Right ventricle myocardium superior (tissue), 1 donor: ENCODE data around the gene ARHGEF37. TPM values are rescaled to one million over a fixed set of nuclear protein-coding genes. Genes with fewer than 3 reads are reported as not detected.
"Not testable (repeated sequence)": the region's sequence is repeated elsewhere in the genome, so short reads cannot be mapped to it uniquely, and the experiment has no call there.

ENCODE experiments used
- ATAC-seq: fragments of 200-7000 bp; cut with Tn5 transposase; one replicate; pipeline ENCODE4 v1.9.1; 2020; ENCODE audit warnings: mild to moderate bottlenecking; ENCODE audit not compliant: poor library complexity
- DNase-seq: peaks from one replicate; pipeline ENCODE4 v3.0.0-alpha.2; 2020
- intact Hi-C: fragments of 100-400 bp; cut with DNase I; formaldehyde crosslinking; loops from one replicate; pipeline ENCODE4 v1.11.2; 2022
- total RNA-seq: library from RNA; stranded (reverse); fragmentation: NEBNext Ultra II Directional; extraction: Animal tissue kit (Norgen Biotek cat#: 25700); gene quantifications from one replicate; pipeline ENCODE4 v1.2.1, GENCODE V29; 2021
- donor health status: DM: no; HTN: yes; CAD: no; lungs with severe emphysema.

ARHGEF37 gene
- total RNA-seq, 1 donor from 2014 or later, result 32.9 TPM

DNA sequence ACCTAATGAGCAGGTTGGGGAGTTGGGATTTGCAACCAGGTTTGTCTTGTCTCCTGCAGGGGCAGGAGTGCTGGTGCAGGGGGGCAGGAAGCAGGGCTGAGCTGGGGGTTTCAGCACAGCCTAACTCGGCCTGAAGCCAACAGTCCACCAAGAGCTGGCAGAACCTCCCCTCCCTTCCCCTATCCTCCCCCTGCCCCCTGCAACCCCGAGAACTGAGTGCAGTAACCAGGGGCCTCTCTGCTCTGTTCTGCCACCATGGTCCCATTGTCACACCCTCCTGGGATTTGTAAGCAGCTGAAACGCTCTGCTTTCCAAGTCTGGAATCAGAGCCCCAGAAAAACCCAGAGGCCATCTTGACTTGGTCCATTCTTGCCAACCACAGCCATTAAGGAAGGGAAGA, 72.9 kb downstream of the ARHGEF37 start:
- no peak for DNase-seq
- intact Hi-C loops, result no loop called here
- ATAC-seq, result no peak

DNA sequence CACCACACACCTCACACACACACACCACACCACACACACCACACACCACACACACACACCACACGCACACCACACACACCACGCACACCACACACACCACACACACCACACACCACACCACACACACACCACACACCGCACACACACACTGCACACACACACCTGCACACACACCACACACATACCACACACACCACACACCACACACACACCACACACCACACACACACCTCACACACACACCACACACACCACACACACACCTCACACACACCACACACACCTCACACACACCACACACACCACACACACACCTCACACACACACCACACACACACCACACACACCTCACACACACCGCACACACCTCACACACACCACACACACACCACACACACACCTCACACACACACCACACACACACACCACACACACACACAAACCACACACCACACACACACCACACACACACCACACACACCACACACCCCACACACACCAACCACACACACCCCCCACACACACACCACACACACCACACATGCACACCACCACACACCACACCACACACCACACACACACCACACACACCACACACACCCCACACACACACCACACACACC, 73.7 kb downstream of the ARHGEF37 start:
- DNase-seq (no peak), ATAC-seq (no peak)
- intact Hi-C loops, result loop anchor here (5.0 kb wide), 2 partner anchors 77 to 177 kb away; partner anchors contain the start of gene PPARGC1B

- intact Hi-C loops, result loop anchor here (5.0 kb wide), 2 partner anchors 76 to 176 kb away; partner anchors contain the start of gene PPARGC1B
- ATAC-seq, result peak; percentile 53
Measured at GRCh38 chr5:149656576-149657182, 75.4 kb downstream of the ARHGEF37 start.

GRCh38 chr5:149657324-149657723, 76.0 kb downstream of the ARHGEF37 start:
- DNase-seq (no peak), ATAC-seq (no peak)
- intact Hi-C loops, result loop anchor here (5.0 kb wide), 2 partner anchors 75 to 175 kb away; partner anchors contain the start of gene PPARGC1B

More at GRCh38 chr5:149656576-149657182, 75.4 kb downstream of the ARHGEF37 start:
- DNase-seq, result peak; percentile 74

DNA sequence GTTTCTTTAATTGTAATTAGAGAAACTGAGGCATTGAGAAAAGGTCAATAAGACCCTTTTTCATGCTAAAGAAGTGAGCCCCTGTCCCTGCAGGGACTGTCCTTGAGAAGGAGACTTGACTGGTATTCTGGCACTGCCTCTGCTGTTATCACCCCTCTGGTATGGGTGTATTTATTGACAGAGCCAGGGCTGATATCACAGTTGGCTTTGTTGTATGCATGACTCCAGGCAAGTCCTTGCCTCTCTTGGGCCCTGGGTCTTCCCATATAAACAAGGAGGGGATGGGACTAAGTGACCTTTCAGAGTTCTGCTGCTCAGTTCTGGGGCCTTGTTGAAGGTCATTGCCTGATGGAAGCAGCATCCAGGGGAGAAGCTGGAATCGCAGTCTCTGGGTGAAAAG, 77.0 kb downstream of the ARHGEF37 start:
- intact Hi-C loops, result loop anchor here (5.0 kb wide), 2 partner anchors 74 to 174 kb away; partner anchors contain the start of gene PPARGC1B
- ATAC-seq, result peak; percentile 90
- no peak for DNase-seq

DNA sequence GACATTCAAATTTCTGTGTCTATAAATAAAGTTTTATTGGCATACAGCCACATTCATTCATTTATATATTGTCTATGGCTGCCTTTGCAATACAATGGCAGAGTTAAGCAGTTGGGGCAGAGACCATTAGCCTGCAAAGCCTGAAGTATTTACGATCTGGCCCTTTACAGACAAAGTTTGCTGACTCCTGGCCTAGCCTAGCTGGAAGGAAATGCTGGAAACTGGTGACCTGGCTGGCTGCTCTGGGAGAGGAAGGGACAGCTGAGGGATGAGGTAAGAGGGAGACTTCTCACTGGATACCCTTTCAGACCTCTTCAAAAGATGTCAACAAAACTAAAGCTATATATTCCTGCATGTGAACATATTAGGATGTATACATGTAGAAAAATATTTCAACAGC, 82.8 kb downstream of the ARHGEF37 start:
- DNase-seq (no peak), ATAC-seq (no peak)
- intact Hi-C loops, result no loop called here

GRCh38 chr5:149664666-149665415, 83.5 kb downstream of the ARHGEF37 start:
- ATAC-seq, result no peak

GRCh38 chr5:149665416-149666175, 84.3 kb downstream of the ARHGEF37 start:
- DNase-seq (no peak), ATAC-seq (peak; percentile 13)
- intact Hi-C loops, result no loop called here

More at GRCh38 chr5:149664666-149665415, 83.5 kb downstream of the ARHGEF37 start:
- intact Hi-C loops, result no loop called here
- DNase-seq, result no peak

DNA sequence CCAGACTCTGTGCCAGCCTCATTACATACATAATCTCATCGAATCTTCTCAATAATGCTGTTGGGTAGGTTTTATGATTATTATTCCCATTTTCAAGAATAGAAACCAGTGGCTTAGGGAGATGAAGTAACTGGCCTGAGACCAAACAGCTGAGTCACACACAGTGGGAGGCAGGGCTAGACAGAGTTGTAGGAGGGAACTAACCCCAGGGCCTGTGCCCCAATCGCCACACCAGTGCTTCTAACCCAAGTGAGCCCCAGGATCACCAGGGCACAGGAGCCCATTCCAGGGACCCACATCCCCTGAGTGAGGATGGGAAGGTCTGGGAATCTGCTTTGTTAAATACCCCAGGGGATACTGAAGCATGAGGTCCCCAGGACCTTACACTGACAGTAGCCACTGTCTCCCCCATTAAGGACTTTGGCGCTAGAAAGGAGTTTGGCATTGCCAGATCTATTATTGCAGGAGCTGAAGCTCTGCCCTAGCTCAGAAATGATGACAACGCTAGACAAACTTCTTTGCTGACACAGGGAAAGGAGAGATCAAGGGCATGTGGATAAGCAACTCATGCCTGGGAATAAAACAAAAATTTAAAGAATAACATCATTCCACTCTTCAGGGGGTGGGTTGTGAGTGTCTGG, 85.0 kb downstream of the ARHGEF37 start:
- ATAC-seq (peak; percentile 65), DNase-seq (no peak)
- intact Hi-C loops, result no loop called here

- peak; percentile 63 for ATAC-seq
- no peak for DNase-seq
- intact Hi-C loops, result loop anchor here (1.0 kb wide), 1 partner anchor 161 kb away; no protein-coding TSS in a partner anchor
Measured at GRCh38 chr5:149667084-149667828, 86.0 kb downstream of the ARHGEF37 start.

DNA sequence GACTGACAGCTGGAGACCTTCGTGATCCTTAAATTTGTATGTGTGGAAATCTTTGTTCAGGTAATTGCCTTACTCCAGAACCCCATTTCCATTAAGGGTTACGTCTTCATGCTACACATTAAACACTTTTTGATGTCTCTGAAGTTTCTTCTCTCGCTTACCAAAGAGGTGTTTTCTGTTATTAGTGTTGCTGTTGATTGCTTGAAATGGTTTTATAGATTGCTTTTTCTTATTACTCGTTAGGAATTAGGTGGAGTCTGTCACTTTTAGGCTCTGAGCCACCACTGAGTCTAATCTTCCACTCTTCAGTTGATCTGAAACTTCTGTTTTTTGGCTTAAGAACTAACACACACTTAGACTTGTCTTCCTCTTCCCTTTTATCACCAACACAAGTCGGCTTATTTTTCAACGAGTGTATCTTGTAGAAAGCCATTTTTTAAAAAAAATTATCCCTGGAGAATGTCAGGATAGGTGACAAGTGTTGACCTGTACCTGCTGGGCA, 86.6 kb downstream of the ARHGEF37 start:
- no peak for ATAC-seq
- no peak for DNase-seq
- intact Hi-C loops, result loop anchor here (1.0 kb wide), 1 partner anchor 160 kb away; no protein-coding TSS in a partner anchor

- DNase-seq, ATAC-seq, intact Hi-C loops: not testable (repeated sequence)
Measured at GRCh38 chr5:149669273-149669672, 88.0 kb downstream of the ARHGEF37 start.

GRCh38 chr5:149671544-149671943, 90.2 kb downstream of the ARHGEF37 start:
- no peak for DNase-seq
- ATAC-seq, result peak; percentile 15
- intact Hi-C loops, result no loop called here

DNA sequence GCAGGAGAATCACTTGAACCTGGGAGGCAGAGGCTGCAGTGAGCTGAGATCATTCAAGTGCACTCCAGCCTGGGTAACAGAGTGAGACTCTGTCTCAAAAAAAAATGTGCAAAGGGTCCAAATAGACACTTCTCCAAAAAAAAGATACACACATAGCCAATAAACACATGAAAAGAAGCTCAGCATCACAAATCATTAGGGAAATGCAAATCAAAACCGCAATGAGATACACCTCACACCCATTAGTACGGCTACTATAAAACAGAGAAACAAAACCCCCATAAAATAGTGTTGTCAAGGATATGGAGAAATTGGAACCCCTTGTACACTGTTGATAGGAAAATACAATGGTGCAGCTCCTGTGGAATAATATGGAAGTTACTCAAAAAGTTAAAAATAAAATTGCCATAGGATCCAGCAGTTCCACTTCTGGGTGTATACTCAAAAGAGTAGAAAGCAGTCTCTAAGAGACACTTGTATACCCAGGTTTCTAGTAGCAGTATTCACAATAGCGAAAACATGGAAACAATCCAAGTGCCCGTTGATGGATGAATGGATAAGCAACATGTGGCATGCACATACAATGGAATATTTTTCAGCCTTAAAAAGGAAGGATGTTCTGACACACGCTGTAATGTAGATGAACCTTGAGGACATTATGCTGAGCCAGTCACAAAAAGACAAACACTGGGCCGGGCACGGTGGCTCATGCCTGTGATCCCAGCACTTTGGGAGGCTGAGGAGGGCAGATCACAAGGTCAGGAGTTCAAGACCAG, 91.6 kb downstream of the ARHGEF37 start:
- no peak for ATAC-seq
- intact Hi-C loops, result no loop called here
- no peak for DNase-seq

GRCh38 chr5:149674686-149675085, 93.4 kb downstream of the ARHGEF37 start:
- no peak for ATAC-seq
- intact Hi-C loops, result no loop called here
- no peak for DNase-seq

DNA sequence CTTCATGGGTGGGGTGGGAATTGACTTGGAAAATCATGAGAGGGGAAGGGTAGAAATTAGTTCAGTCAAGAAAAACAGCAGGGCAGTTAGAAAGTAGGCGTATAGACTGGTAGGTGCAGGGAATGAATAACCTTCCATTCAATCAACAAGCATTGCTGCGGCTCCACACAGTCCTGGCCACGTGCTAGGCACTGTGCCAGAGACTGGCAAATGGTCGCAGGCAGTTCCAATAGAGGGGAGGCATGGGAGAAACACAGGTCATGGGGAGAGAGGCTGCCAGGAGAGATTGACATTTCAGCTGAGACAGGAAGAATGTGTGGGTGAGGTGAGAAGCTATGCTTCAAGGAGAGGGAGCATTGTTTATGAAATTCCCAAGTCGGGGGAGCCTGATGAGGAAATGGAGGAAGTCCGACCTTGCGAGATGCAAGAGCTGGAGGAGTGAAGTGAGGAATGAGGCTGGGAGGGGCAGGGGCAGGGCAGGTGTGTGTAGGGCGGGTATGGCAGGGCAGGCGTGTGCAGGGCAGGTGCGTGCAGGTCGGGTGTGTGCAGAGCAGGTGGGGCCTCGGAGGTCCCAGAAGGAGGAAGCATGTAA, 94.4 kb downstream of the ARHGEF37 start:
- DNase-seq (peak; percentile 51), ATAC-seq (peak; percentile 59)
- intact Hi-C loops, result no loop called here
